K562 treated with DMSO at 1 percent for 24 hours (cell line): ENCODE measurements around the gene KRT3. TPM values are rescaled to one million over a fixed set of nuclear protein-coding genes. Genes with fewer than 3 reads are reported as not detected.

Source experiments
- total RNA-seq: library from RNA; unstranded; fragments of 300-600 nt; gene quantifications from 2 replicates; pipeline ENCODE4 v1.2.3, GENCODE V29; 2022; ENCODE audit warnings: low read depth; ENCODE audit not compliant: insufficient read depth

KRT3 gene
- not detected in 2 replicates for total RNA-seq

GRCh38 chr12:52795694-52796428, at the start of gene KRT3:
Gene KRT3 (minus strand): TSS chr12:52796117. CDS start chr12:52796042, 75 bp downstream.

GRCh38 chr12:52833922-52834726, 38.2 kb upstream of the KRT3 start, which contains the start of gene KRT79:
Gene KRT79 (minus strand): TSS chr12:52834311. CDS start chr12:52834260, 51 bp downstream.

GRCh38 chr12:52813885-52814709, 18.2 kb upstream of the KRT3 start, which contains the start of gene KRT4:
Gene KRT4 (minus strand): TSS chr12:52814116. CDS start chr12:52814058, 58 bp downstream.

GRCh38 chr12:52776913-52777395, 19.0 kb downstream of the KRT3 start, which contains the start of gene KRT76:
Gene KRT76 (minus strand): TSS chr12:52777345. CDS start chr12:52777291, 54 bp downstream.

Other genes with a start within 250 kb of the KRT3 start
- gene KRT71, start 243.0 kb downstream of the KRT3 start, total RNA-seq, result not detected in 2 replicates
- gene KRT74, start 222.3 kb downstream of the KRT3 start, total RNA-seq, result not detected in 2 replicates
- gene KRT72, start 194.7 kb downstream of the KRT3 start, total RNA-seq, result not detected in 2 replicates
- gene KRT73, start 177.6 kb downstream of the KRT3 start, total RNA-seq, result 0.27 TPM in 1 of 2 replicates, not detected in the other
- gene KRT2, start 143.9 kb downstream of the KRT3 start, total RNA-seq, result 0.35 TPM in 1 of 2 replicates, not detected in the other
- not detected in 2 replicates for gene KRT1, start 115.7 kb downstream of the KRT3 start, total RNA-seq
- not detected in 2 replicates for gene KRT77, start 92.6 kb downstream of the KRT3 start, total RNA-seq
- gene KRT76, start 18.8 kb downstream of the KRT3 start, total RNA-seq, result not detected in 2 replicates
- not detected in 2 replicates for gene KRT4, start 18.0 kb upstream of the KRT3 start, total RNA-seq
- gene KRT79, start 38.2 kb upstream of the KRT3 start, total RNA-seq, result not detected in 2 replicates
- not detected in 2 replicates for gene KRT78, start 52.9 kb upstream of the KRT3 start, total RNA-seq
- 613 and 644 TPM in 2 replicates for gene KRT8, start 109.0 kb upstream of the KRT3 start, total RNA-seq
- 385 and 414 TPM in 2 replicates for gene KRT18, start 153.0 kb upstream of the KRT3 start, total RNA-seq
- gene EIF4B, start 210.3 kb upstream of the KRT3 start, total RNA-seq, result 250 and 262 TPM in 2 replicates